GOT3 (cell line): Measurements from ENCODE around the gene HOXA6.
A peak's percentile ranks its signal among the peaks of the same experiment; 100 is the strongest.

Source experiments
- DNase-seq: peaks from one replicate; lab custom pipeline; 2025; ENCODE audit warnings: mixed read lengths; lab: John Stamatoyannopoulos, UW

Gene HOXA6

GRCh38 chr7:27172823-27173510 lies 25.4 kb upstream of the HOXA6 start:
- peak; percentile 45 for DNase-seq

DNA sequence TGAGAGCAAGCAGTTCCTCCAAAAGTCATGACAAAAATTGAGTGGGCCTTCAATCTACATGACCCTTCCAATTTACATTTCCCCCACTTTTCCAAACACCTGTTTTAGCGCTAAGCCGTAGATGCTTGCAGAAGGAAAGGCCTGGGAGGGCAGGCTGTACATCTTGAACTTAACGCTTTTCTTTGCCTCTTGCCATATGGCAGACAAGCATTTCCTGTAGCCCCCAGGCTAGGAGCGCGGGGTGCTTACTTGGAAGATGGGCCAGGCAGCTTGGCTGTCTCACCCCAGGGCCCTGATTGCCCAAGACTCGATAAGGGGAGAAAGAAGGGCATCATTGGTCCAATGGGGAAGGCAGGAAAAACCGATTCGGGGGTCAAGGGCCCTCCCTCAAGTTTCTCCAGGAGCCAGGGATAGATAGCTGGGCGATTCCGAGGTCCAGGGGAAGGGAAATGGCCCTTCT lies 24.8 kb upstream of the HOXA6 start:
- no peak for DNase-seq

- no peak for DNase-seq
Observed at GRCh38 chr7:27171637-27172314, 24.2 kb upstream of the HOXA6 start.

- DNase-seq = no peak
Observed at GRCh38 chr7:27171325-27171636, 23.7 kb upstream of the HOXA6 start.

GRCh38 chr7:27170426-27171324 lies 23.1 kb upstream of the HOXA6 start:
- no peak for DNase-seq

DNA sequence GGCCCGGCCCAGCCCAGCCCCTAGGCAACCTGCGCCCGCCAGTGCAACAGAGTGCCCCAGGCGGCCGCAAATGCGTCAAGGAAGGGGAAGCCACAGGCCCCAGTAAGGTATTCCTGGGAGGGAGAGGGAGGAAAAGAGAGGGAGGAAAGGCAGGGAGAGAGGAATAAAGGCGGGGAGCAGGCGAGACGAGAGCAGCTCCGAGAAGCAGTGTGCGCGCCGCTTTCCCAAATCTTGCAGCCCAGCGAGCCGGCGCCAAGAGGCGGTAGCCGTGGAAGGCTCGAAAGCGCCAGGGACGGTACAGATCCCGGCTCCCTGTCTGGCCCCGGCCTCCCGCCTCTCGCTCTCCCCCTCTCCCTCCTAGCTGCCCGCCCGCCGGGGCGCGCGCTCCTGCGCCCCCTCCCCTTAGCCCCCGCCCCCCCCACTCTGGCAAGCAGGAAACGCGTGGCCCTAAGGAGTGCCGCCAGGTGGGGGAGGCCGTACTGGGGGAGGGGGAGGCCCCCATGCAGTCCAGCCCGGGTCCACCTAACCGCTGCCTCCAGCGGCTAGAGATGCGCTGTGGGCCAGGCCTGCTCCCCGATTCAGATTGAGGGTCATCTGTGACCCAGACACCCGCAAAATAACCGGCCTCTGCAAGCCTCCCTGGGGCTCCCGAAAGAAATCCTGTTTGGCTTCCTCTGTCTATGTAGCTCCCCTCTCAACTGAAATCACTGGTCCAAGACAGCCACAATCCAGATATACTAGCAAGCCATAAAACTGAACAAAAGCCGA lies 22.3 kb upstream of the HOXA6 start:
- DNase-seq = no peak

GRCh38 chr7:27168265-27168947 lies 20.8 kb upstream of the HOXA6 start:
- peak; percentile 74 for DNase-seq

- no peak for DNase-seq
Observed at GRCh38 chr7:27167916-27168264, 20.3 kb upstream of the HOXA6 start.

DNA sequence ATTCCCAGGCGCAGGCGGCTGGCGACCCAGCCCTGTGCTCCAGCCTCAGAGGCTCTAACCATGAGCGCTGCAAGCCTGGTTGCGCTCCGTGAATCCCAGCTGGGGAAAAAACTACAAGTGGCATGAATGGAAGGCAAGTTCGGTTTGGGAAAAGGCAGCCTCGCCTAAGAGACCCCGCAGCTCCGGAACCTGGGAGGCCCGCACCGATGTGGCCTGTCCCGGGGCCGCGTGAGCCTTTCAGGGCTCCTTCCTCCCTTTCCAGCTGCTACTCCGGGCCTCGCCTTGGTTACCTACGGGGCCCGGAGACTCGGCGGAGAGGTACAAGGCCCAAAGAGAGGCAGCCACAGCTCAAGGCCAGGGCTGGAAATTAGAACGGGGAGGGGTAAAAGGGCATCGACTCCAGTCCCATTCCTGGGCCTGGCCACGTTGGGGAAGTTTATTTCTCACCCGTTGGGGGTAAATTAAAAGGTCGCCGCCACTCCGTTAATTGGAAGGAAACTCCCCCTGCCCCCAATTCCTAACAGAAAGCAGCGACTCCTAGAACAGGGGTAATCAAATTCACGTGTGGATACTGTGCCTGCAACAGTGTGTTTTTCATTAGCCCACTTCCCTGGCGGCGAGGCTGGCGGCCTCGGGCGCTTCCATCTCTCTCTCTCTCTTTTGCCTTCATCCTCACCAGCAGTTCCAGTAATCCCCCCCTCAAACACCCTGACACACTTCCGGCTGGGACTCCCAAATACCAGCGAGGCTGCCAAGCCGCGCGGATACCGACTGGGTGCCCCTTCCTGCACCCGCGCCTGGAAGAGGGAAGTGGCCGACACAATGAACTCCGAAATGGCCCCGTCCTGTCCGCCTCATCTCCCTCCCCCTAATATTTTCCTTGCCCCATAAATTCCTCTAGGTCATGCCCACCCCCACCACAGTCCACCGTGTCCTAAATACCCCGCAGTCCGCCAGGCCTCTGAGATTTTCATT lies 19.2 kb upstream of the HOXA6 start:
- no peak for DNase-seq

DNA sequence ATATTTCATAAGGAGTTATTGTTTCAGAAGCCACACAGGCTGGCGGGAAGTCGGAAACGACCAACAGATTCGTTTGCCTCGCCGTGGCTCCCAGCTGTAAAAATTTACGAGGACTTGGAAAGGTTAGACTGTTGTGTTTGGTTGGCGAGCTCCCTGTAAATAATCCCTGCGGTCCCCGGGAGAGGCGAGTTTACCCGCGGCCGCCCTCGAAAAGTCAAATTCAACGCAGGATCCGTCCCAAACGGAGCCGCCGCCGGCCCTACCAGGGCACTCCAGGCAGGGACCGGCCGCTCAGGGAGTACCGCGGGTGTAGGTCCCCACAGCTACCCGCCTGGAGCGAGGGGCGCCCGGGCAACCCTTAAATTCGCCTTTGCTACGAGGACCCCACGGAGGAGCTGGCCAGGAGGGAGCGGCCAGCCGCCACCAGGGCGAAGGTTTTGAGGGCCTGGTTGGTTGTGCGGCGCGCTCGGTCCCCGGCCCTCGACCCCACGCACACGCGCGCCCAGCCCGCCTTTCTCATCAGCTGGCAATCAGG lies 18.5 kb upstream of the HOXA6 start:
- no peak for DNase-seq

DNA sequence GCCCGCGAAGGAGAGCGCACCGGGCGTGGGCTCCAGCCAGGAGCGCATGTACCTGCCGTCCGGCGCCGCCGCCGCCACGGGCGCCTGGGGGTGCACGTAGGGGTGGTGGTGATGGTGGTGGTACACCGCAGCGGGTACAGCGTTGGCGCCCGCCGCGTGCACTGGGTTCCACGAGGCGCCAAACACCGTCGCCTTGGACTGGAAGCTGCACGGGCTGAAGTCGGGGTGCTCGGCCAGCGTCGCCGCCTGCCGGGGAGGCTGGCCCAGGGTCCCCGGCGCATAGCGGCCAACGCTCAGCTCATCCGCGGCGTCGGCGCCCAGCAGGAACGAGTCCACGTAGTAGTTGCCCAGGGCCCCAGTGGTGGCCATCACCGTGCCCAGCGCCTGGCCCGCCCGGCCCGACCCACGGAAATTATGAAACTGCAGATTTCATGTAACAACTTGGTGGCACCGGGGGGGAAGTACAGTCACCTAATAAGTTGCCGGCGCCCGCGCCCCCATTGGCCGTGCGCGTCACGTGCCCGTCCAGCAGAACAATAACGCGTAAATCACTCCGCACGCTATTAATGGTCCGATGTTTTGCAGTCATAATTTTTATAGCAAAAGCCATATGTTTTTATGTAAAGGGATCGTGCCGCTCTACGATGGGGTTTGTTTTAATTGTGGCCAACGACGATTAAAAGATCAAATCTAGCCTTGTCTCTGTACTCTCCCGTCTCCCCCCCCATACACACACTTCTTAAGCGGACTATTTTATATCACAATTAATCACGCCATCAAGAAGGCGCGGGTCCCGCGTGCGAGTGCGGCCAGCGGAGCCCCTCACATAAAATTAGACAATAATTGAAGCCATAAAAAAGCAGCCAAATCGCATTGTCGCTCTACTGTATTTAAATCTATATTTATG lies 17.8 kb upstream of the HOXA6 start, which contains the start of gene HOXA9:
Gene HOXA9 (minus strand): TSS at position 449 of the 907 bp plus-strand sequence. CDS start 80 bp downstream, at position 369.
- DNase-seq = peak; percentile 74

DNA sequence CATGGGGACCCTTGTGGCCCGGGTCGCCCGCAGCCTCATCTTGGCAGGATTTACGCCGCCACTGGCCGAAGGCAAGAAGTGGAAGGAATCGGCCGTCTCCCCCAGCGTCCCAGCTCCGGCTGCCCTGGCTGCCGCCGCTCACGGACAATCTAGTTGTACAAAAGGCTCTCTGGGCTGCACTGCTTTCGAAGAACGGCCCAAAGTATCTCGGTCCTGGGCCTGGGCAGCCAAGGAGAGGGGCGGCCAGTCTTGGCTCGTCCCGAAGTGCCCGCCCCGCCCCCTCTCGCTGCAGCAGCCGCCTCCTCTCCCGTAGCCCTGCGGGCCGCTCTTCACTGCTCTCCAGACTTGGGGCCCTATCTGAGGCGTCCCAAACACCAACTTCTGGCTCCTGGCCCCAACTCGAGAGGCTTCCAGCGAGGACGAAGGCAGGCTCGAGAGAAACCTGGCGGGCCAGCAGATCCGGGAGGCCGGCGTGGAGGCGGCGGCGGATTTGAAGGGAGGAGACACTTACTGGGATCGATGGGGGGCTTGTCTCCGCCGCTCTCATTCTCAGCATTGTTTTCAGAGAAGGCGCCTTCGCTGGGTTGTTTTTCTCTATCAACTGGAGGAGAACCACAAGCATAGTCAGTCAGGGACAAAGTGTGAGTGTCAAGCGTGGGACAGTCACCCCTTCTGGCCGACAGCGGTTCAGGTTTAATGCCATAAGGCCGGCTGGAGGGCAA lies 17.0 kb upstream of the HOXA6 start:
- DNase-seq = no peak

- no peak for DNase-seq
Observed at GRCh38 chr7:27164045-27164366, 16.4 kb upstream of the HOXA6 start.

GRCh38 chr7:27163288-27164044 lies 15.9 kb upstream of the HOXA6 start:
- no peak for DNase-seq

DNA sequence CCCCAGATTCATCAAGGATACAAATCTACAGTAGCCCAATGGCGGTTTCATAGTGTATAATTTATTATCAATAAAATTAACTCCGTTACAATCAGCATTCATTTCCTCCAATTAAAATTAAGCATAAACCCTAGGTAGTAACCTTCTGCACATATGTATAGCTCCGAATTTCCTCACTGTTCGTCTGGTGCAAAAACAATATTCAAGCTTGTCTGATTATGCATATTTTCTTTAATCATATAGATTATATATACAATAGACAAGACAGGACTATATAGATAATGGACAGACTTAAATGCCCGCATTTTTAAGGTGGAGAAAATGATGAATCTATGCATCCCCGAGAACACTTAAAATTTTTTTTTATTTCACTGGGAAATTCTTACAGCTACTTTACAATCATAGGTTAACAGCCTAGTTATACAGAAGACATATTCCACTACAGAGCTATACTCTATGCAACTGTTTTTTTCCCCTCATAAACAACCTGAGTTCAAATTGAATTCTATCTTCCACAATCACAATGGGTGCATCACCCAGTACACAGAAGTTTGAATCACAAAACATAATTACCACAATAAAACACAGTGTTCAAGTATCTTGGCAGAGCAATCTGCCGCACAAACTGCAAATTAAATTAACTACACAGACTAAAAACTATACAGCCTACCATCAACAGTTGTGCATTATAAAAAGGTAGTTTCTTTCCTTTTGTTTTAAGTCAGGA lies 15.2 kb upstream of the HOXA6 start:
- no peak for DNase-seq

DNA sequence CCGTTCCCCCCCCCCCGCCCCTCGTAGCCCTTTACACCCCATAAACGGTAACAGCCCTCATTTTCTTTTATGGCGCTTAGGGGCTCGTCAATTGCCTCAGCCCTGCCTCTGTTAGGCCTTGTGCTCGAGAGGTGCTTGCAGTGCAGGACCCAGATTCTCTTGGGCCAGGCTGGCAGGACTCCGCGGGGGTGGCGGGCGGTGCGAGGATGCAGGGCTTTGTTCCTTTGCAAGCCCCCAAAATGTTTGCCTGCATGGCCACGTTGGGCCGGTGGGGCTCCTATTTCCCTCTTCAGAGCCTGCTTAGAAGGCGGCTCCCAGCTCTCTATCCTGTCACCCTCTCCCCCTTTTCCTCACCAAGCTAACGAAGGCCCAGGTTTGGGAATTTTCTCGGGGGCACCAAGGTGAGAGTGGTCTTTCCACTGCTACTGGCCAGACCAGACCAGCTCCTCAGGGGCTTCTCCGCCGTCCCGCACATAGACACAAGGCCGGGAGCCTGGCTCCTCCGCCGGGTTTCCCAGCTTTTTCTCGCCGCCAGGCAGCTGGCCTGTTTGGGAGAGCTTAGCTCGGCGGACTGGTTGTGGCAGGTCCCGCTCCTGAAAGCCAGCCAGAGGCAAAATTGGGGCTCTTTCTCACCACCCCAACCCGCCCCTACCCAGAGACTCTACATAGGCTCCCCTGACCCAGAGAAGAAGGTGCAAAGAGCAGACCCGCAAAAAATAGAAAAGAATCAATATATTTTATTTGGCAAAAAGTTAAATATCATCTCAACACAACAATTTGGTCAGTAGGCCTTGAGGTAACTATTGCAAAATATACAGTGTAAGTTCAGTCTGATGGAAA lies 14.4 kb upstream of the HOXA6 start:
- no peak for DNase-seq
